ENCODE measurements around the gene MAP2K7.
"Not testable (repeated sequence)": the region's sequence is repeated elsewhere in the genome, so short reads cannot be mapped to it uniquely, and the experiment has no call there.

Gene MAP2K7

DNA sequence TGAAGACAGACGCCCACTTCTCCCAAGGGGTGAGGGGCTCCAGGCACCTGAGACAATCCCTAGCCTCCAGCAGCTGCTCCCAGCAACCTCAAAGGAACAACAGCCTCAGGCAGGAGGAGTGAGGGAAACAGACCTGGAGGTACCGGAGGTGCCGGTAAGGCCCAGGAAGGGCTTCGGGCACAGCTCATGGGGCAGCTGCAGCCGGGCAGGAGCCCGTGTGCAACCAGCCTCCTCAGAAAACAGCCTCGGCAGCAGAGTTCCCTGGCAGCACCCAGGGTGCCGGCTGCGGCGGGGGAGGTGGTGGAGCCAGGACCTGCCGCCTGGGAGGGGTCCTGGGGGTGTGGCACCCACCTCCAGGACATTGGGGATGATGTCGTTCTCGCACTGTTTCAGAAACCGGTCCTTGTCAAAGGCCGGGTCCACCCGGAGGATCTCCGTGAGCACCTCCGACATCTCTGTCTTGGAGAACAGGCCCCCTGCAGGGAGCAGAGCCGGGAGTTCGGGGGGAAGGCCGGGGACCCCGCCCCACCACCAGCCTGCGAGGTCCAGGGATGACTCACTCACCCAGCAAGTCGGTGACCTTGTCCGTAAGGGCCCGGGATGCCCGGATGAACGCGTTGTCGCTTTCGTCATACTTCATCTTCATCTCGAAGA lies 28.7 kb downstream of the MAP2K7 start:
- DNase-seq: no peak

DNA sequence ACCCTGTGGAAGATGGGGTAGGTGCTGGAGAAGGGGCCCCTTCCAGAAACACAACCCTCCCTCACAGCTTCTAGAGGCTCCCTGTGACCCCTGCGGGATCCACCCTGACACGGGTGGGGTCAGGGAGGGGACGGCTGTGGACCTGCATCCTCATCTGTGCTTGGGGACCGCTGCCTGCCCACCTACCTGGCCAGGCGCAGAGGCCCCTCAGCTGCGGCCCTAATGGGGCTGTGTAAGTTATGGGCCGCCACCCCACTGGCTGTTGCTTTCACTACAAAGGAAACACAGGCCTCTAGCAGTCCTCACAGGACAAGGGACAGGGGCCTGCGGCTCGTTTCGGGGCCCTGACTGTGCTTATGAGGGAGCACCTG lies 29.2 kb downstream of the MAP2K7 start:
- DNase-seq: no peak

DNA sequence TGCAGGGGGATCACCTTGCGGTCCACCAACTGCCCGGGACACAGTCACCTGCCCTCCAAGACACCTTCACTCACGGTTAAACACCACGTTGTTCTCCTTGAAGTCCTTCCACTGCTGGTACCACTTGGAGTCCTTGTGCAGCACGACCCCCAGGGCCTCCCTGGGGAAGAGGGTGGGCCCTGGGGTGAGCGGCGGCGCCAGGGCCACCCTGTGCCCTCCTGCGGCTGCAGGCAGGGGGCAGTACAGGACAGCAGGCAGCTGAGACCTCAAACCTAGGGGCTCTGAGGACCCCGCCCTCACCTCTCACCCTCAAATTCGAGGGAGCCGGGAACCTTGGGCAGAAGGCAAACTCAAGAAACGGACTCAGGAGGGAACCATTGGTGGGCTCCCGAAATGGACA lies 29.7 kb downstream of the MAP2K7 start:
- DNase-seq: no peak

DNA sequence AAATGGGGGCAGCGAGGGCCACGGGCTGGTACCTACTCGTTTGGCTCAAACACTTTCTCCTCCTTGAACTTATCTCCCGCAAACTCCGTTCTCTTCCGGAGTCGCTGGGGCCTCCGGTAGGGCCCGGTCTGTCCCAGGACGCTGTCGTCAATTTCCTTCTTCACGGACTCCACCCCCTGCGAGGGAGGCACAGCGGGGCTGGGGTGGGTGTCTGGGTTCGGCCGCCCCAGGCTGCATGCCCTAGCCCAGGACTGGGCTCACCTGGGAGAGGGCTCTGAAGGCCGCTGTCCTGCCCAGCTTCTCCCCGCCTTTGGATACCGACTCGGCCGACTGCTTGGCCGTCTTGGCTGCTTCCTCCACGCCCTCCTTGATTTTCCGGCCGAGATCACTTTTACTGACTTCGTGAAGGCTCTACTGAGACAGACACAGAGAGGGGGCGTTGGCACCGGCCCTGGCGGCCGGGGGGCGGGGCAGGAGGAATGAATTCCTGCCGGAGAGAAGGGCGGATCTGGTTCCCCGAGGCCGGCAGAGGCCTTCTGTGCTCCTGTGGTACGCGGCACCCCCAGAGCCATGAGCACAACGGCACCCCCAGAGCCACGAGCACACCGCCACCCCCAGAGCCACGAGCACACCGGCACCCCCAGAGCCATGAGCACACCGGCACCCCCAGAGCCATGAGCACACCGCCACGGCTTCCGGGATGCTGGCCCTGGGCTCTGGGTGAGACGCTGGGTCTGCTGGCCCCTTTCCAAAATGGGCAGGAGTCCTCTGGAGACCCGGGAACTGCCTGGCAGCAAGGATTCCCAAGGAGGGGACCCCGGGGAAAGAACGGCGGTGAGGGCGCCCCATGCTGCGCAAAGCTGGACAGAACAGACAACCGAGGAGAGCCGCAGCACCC lies 30.4 kb downstream of the MAP2K7 start:
- no peak for DNase-seq

DNA sequence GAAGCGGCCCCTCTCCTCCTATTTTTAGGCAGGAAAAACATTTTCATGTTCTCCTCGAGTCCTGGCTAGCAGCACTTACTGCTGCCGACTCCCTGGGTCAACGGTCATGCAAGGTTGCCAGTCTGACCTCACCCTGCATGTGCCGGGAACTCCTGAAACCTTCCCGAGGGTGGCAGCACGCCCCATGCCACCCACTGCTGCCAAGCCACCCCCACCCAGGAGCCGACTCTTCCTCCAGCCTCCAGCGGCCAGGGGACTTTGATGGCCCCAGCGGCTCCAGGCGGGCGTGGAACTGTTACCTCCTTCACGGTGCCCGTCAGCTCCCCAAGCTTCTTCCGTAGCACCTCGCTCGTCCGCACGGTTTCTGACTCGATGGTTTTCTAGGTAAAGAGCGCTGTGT lies 31.1 kb downstream of the MAP2K7 start:
- DNase-seq: no peak

DNA sequence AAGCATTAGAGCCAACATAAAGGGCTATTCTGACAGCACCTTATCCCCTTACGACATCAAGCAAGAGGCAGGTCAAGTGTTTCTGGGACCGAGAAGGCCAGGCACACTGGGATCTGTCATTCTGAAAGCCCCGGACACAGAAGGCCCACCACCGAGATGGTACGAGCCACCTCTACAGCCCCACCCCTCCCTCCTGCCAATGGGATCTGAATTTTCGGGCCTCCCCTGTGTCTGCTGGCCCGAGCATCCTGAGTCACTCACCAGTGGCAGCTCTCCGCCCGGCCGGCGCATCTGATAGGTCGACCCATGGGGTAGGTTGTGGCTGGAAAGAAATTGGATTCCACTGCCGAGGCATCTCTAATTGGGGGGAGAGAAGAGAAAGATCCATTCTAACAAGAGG lies 37.2 kb downstream of the MAP2K7 start:
- no peak for DNase-seq

DNA sequence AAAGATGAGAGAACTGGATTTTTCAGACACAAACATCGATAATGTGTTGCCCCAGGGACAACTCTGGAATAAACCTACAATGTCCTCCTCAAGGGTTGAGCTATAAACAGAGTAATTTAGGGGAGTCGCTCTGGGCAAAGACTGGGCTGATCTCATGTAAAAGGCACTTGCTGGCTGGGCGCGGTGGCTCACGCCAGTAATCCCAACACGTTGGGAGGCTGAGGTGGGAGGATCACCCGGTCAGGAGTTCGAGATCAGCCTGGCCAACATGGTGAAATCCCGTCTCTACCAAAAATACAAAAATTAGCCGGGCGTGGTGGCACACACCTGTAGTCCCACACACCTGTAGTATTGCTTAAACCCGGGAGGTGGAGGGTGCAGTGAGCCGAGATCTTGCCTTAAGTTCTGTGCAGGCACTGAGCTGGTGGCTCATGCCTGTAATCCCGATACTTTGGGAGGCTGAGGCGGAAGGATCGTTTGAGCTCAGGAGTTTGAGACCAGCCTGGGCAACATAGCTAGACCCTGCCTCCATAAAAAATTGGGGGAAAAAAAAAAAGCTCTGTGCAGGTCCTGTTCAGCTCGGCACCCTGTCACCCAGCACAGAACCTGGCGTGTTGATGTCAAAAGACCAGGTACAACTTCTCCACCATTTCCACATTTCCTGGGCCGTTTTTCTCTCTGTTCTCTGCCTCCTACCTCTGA lies 38.4 kb downstream of the MAP2K7 start:
- DNase-seq: no peak

DNA sequence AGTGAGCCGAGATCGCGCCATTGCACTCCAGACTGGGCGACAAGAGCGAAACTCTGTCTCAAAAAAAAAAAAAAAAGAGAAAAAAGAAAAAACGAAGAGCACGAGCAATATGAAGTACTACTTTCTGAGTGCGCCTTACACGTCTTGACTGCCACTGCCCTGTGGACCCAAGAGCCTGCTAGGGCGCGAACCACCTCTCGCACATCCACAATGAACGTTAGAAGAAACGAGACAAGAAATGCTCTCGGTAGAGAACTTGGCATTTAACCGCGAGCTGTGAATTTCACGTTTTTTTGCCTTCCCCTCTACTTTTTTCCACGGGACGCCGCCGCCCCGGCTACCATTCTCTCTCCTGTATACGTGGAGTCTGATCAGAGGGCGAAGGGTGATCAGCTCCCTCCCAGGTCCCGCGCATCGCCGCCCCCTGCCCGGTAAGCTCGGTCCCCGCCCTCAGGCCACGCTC lies 39.3 kb downstream of the MAP2K7 start:
- no peak for DNase-seq

DNA sequence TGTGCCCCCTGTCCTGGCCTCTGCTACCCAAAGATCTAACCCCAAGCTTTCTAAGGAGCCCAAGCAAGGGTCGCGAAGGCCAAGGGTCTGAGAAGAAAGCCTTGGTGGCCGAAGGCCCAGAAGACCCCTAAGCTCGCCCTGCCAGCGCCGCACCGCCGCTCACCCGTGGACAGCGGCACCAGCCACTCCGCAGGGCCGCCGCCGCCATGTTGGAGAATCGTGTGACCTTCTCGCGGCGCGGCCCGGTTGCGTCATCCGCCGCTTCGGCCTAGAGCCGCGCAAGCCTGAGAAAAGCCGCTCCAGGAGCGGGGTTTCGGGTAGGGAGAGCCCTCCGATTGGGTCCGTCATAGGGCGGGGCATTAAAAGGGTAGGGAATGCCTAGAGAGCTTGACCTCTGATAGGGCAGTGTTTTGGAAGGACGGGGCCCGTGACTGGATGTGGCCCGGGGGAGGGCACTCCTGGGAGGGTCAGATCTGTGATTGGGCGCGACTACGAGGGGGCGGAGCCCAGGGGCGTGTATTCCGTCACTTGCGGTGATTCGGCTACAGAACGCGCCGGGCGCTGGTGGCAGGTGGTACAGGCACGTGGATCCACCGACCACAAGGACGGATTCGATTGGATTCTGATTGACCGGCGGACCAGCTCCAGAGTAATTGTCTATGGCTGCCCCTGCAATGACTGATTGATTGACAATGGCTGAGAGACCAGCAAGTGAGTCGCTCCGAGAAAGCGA lies 39.9 kb downstream of the MAP2K7 start, which contains the start of gene TIMM44:
Gene TIMM44 (minus strand): TSS at position 223 of the 733 bp plus-strand sequence. CDS start 15 bp downstream, at position 208.
- DNase-seq: peak; percentile 96 to 100

DNA sequence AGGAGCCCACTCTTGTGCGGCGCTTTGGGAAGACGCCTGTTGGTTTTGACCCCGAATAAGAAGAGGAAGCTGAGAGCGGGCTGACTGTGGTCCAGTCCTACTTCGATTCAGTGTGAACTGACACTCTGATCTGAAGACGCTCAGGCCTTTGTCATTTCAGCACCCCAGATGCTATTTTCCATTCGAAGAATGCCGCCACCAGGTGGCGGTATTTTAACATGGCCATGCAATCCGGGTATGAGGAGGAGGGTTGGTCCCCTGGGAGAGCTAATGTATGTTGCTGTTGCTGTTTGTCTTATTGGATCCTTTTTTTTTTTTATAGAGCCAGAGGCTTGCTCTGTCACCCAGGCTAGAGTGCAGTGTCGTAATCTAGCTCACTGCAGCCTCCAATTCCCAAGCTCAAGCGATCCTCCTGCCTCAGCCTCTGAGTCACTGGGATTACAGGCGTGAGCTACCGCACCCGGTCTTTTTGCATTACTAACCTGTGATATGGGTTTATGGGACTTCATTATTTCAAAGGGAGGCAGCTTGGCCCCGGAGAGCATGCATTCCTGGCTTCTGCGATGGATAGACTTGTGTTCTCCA lies 40.6 kb downstream of the MAP2K7 start:
- DNase-seq: peak; percentile 83

DNA sequence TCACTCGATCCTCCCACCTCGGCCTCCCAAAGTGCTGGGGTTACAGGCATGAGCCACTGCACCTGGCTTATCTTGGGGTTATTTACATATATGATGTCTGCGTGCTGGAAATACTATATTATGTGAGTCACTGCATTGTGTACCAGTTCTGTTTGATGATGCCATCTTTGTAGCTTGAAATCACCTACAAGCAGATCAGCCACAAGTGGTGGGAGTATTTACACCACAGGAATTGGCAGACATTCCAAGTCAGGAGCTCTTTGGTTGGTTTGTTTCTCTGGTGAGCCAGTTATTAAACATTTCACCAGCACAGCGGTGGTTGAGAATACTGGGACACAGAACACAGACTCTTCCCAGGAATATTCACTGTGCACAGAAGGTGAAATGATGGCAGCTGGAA lies 44.3 kb downstream of the MAP2K7 start:
- DNase-seq: no peak

DNA sequence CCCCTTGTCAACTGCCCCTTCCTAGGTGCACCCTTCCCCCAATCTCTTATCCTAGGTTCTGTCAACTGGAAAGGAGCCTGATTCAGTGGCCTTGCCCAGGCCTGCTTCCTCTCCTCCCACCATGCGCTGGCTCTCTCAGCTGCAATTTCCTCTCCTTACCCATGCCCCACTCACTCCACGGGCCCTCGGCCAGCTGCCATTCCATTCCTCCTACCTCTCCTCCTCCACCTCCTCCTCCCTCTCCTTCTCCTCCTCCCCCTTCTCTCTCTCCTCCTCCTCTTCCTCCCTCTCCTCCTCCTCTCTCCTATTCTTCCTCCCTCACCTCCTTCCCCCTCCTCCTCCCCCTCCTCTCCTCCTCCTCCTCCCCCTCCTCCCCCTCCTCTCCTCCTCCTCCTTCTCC lies 49.4 kb downstream of the MAP2K7 start:
- DNase-seq: no peak

DNA sequence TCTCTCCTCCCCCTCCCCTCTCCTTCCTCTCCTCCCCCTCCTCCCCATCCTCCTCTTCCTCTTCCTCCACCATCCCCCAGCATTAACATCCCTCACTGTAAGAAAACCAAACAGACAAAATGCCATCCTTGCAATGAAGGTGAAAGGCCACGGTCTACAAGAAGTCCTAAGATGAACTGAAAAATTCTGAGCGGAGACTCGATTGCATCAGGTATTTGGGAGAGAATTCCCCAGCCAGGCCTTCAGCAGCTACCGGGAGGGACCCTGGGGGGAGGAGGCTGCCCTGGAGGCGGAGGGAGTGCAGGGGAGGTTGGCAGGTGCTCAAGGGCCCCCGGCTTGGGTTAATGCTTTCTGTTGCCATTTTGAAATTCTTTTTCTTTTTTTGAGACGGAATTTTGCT lies 49.9 kb downstream of the MAP2K7 start:
- DNase-seq: no peak

DNA sequence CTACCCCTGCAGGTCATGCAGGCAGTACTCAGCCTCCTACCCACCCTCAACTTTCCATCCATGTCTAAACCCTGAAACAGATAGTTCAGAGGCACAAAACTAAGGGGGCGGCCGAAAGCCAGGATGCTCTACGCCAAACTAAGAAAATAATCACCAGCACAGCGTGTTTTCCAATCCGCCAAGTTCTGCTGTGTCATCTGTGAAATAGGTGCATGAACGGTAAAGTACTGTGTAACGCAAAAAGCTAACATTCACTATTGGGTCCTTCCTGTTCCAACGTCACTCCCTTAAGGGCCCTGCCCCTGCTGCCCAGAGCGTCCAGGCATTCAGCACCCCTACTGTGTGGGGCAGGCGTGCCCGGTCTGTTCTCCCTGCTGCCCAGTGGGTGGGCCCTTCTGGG lies 52.0 kb downstream of the MAP2K7 start:
- no peak for DNase-seq

DNA sequence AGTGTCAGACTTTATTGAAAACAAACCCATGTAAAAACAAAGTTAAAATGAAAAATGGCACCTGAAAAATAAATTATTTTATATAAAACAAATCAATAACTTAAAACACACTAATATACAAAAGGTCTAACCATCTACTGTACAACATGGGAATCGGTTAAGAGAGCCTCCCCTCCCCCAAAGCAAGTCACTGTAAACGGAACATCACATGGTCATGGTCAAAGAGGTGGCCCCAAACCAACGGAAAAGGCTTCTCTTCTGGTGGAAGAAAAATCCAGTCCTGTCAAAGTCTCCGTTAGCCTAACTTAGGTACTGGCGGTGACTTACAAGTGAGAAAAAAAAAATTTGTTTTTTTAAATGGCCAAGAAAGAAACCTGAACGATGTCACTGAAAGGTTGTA lies 55.5 kb downstream of the MAP2K7 start:
- DNase-seq: no peak

DNA sequence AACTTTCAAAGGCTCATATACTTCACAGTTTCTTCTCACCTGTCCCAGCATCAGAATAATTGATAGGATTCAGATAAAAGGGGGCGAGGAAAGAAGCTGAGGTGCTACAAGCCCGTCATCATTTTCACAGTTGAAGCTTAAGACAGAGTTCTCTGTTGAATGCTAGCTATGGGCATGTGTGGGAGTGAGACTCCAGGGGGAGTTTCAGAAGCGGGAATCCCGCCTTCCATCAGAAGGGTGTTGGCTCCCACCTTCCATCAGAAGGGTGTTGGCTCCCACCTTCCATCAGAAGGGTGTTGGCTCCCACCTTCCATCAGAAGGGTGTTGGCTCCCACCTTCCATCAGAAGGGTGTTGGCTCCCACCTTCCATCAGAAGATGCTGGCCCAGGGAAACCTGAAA lies 57.4 kb downstream of the MAP2K7 start:
- DNase-seq: not testable (repeated sequence)

DNA sequence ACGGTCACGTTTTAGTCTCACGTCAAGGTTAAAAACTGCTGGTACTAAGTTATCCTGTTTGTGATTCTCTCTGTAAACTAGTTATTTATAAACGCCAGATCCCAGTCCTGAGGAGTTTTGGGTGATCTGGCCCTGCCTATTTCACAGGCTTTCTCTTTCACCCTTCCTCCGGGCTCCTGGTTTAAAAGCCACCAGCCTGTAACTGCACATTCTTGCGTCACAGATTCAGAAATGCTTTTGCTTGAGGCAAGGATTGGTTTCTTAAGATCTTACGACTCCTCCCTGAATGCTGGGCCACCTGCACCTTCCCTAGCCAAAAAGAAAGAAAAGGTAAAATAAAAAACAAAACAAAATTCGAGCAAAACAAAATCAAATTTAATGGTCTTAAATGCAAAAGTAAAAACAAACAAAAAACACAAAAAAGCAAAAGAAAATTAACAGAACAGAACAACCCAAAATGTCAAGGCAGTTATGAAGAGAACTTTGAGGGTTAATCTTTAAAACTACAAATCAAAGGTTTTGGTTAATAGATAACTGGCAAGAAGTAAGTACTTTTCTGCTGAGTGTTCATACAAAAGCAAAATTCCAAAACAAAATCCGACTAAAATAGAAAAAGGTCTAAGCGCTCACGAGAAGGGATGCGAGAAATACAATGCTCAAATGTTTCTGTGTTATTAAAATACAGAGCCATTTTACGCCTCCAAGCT lies 58.4 kb downstream of the MAP2K7 start:
- no peak for DNase-seq

DNA sequence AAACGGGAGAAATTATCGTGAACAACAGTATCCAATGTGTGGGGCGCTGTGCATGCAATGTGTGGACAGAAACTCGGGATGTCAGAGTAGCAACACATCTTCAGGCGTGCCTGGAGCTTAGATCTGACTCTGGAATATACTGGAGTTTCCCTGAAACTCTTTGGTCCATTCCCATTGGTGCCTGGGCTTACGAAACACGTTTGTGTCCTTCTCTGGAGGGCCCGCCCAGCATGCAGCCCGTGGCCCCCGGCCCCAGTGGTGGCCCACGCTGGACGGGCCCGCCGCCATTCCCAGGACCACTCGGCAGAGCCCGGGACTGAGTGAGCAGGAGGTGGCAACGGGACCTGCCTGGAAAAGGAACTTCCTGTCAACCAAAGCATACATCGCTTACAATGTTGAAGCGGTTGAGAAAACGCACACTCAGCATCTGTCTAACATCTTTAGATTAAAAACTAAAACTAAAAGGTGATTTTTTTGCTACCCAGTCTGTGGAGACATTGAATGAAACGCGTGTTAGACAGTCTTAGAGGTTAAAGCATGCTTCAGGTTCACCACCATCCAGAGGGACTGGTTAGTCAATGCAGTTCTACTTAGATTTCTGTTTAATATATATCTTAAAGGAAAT lies 59.1 kb downstream of the MAP2K7 start:
- no peak for DNase-seq

DNA sequence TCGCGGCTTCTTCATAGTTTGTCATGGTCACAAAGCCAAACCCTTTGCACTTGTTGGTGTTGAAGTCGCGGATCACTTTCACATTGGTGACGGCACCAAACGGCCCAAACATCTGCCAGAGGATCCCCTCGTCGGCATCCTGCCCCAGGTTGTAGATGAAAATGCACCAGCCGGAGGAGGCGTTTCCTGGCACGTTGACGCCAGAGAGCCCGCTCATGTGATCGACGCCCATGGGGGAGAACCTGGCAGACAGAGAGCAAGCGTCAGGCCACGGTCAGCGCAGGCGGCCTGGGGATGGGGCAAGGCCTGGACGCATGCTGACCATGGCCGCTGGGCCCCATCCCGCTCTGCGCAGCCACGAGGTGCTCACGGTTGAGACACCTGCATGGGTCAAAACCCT lies 59.9 kb downstream of the MAP2K7 start:
- DNase-seq: no peak

All from stimulated activated CD4-positive, alpha-beta T cell treated with anti-CD3 and anti-CD28 coated beads, Interleukin-4, amount 100 ng/mL, for 4 hours (primary cell).